HEK293 (cell line): Measurements from ENCODE around the gene MXI1.
A peak's percentile ranks its signal among the peaks of the same experiment; 100 is the strongest.

Experiments
- KLF10 ChIP-seq: fragments of 450-650 bp; IDR thresholded peaks from 2 replicates; pipeline ENCODE4 v1.5.1; 2018; ENCODE audit warnings: missing biosample characterization, mild to moderate bottlenecking, missing genetic modification characterization
- KLF17 ChIP-seq: fragments of 450-650 bp; formaldehyde crosslinking; IDR thresholded peaks from 2 replicates; pipeline ENCODE4 v1.5.1; 2016; ENCODE audit warnings: missing biosample characterization, missing genetic modification characterization
- OVOL3 ChIP-seq: fragments of 450-650 bp; formaldehyde crosslinking; IDR thresholded peaks from 2 replicates; pipeline ENCODE4 v1.5.1; 2016; ENCODE audit warnings: missing biosample characterization, missing genetic modification characterization
- PRDM1 ChIP-seq: fragments of 450-650 bp; formaldehyde crosslinking; IDR thresholded peaks from 2 replicates; pipeline ENCODE4; 2016; ENCODE audit warnings: missing biosample characterization, missing genetic modification characterization
- PRDM10 ChIP-seq: fragments of 450-650 bp; formaldehyde crosslinking; IDR thresholded peaks from 2 replicates; pipeline ENCODE4 v1.5.1; 2016; ENCODE audit warnings: missing biosample characterization, missing genetic modification characterization
- TCF7L2 ChIP-seq: IDR thresholded peaks from 2 replicates; pipeline ENCODE4 v1.6.1; 2011; ENCODE audit warnings: low read depth, mild to moderate bottlenecking, inconsistent platforms, low read length, moderate library complexity, borderline replicate concordance
- TRIM28 ChIP-seq: IDR thresholded peaks from 2 replicates; pipeline ENCODE4 v1.6.1; 2011; ENCODE audit warnings: low read length, control low read depth, borderline replicate concordance
- WT1 ChIP-seq: fragments of 450-650 bp; formaldehyde crosslinking; IDR thresholded peaks from 2 replicates; pipeline ENCODE4 v1.5.1; 2016; ENCODE audit warnings: missing biosample characterization, missing genetic modification characterization
- YY1 ChIP-seq: fragments of 450-650 bp; formaldehyde crosslinking; IDR thresholded peaks from 2 replicates; pipeline ENCODE4 v1.5.1; 2018; ENCODE audit warnings: missing biosample characterization, missing genetic modification characterization
- ZBTB17 ChIP-seq: fragments of 450-650 bp; formaldehyde crosslinking; IDR thresholded peaks from 2 replicates; pipeline ENCODE4 v1.5.1; 2016; ENCODE audit warnings: missing biosample characterization, missing genetic modification characterization
- ZNF10 ChIP-seq: fragments of 450-650 bp; formaldehyde crosslinking; IDR thresholded peaks from 2 replicates; pipeline ENCODE4 v1.5.1; 2017; ENCODE audit warnings: missing biosample characterization, missing genetic modification characterization
- ZNF184 ChIP-seq: fragments of 450-650 bp; IDR thresholded peaks from 2 replicates; pipeline ENCODE4 v1.5.1; 2018; ENCODE audit warnings: missing biosample characterization, mild to moderate bottlenecking, missing genetic modification characterization
- ZNF221 ChIP-seq: fragments of 450-650 bp; formaldehyde crosslinking; IDR thresholded peaks from 2 replicates; pipeline ENCODE4 v1.5.1; 2017; ENCODE audit warnings: missing biosample characterization, missing genetic modification characterization, borderline replicate concordance
- ZNF426 ChIP-seq: fragments of 450-650 bp; formaldehyde crosslinking; IDR thresholded peaks from 2 replicates; pipeline ENCODE4 v1.5.1; 2017; ENCODE audit warnings: missing biosample characterization, missing genetic modification characterization, mild to moderate bottlenecking, inconsistent platforms, moderate library complexity
- ZNF449 ChIP-seq: fragments of 450-650 bp; formaldehyde crosslinking; IDR thresholded peaks from 2 replicates; pipeline ENCODE4 v1.5.1; 2017; ENCODE audit warnings: missing biosample characterization, mild to moderate bottlenecking, missing genetic modification characterization, moderate library complexity
- ZNF544 ChIP-seq: fragments of 450-650 bp; formaldehyde crosslinking; IDR thresholded peaks from 2 replicates; pipeline ENCODE4 v1.5.0; 2017; ENCODE audit warnings: missing biosample characterization, missing genetic modification characterization
- ZNF558 ChIP-seq: fragments of 450-650 bp; formaldehyde crosslinking; IDR thresholded peaks from 2 replicates; pipeline ENCODE4 v1.5.1; 2016; ENCODE audit warnings: missing biosample characterization, missing genetic modification characterization
- ZNF560 ChIP-seq: fragments of 450-650 bp; formaldehyde crosslinking; IDR thresholded peaks from 2 replicates; pipeline ENCODE4 v1.5.1; 2017; ENCODE audit warnings: missing biosample characterization, missing genetic modification characterization, borderline replicate concordance
- ZNF768 ChIP-seq: fragments of 450-650 bp; formaldehyde crosslinking; IDR thresholded peaks from 2 replicates; pipeline ENCODE4 v1.5.1; 2018; ENCODE audit warnings: missing biosample characterization, mild to moderate bottlenecking, missing genetic modification characterization
- ZNF837 ChIP-seq: fragments of 450-650 bp; formaldehyde crosslinking; IDR thresholded peaks from 2 replicates; pipeline ENCODE4 v1.5.1; 2016; ENCODE audit warnings: missing biosample characterization, missing genetic modification characterization
- ZXDB ChIP-seq: fragments of 450-650 bp; formaldehyde crosslinking; IDR thresholded peaks from 2 replicates; pipeline ENCODE4 v1.5.1; 2016; ENCODE audit warnings: missing biosample characterization, missing genetic modification characterization
- TF ChIP-seq, protein P1 (sequence below): fragments of 450-650 bp; formaldehyde crosslinking; IDR thresholded peaks from 2 replicates; pipeline ENCODE4 v1.5.1; 2016; ENCODE audit warnings: missing biosample characterization, missing genetic modification characterization
- TF ChIP-seq, protein P2 (sequence below): fragments of 450-650 bp; formaldehyde crosslinking; IDR thresholded peaks from 2 replicates; pipeline ENCODE4 v1.5.1; 2016; ENCODE audit warnings: missing biosample characterization, missing genetic modification characterization
- TF ChIP-seq, protein P3 (sequence below): fragments of 450-650 bp; formaldehyde crosslinking; IDR thresholded peaks from 2 replicates; pipeline ENCODE4 v1.5.1; 2016; ENCODE audit warnings: missing biosample characterization, missing genetic modification characterization
- TF ChIP-seq, protein P4 (sequence below): fragments of 450-650 bp; formaldehyde crosslinking; IDR thresholded peaks from 2 replicates; pipeline ENCODE4 v1.5.1; 2016; ENCODE audit warnings: missing biosample characterization, missing genetic modification characterization
- TF ChIP-seq, protein P5 (sequence below): IDR thresholded peaks from 2 replicates; pipeline ENCODE4 v1.6.1; 2011; ENCODE audit warnings: mild to moderate bottlenecking, low read depth, low read length, borderline replicate concordance

MXI1 gene

GRCh38 chr10:110265573-110266193, 58.3 kb downstream of the MXI1 start (continued):
- TF ChIP-seq, protein P1, sequence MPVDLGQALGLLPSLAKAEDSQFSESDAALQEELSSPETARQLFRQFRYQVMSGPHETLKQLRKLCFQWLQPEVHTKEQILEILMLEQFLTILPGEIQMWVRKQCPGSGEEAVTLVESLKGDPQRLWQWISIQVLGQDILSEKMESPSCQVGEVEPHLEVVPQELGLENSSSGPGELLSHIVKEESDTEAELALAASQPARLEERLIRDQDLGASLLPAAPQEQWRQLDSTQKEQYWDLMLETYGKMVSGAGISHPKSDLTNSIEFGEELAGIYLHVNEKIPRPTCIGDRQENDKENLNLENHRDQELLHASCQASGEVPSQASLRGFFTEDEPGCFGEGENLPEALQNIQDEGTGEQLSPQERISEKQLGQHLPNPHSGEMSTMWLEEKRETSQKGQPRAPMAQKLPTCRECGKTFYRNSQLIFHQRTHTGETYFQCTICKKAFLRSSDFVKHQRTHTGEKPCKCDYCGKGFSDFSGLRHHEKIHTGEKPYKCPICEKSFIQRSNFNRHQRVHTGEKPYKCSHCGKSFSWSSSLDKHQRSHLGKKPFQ (tag by site-specific recombination), result 0 out of 2 replicates have a peak, but pooled peaks have one; percentile 12
- TF ChIP-seq OVOL3 (tag by site-specific recombination) (no peak), ZNF10 (tag by site-specific recombination) (no peak), TRIM28 (peak; percentile 62), ZNF558 (tag by site-specific recombination) (no peak), ZNF184 (tag by site-specific recombination) (no peak), ZNF449 (tag by site-specific recombination) (no peak), ZNF560 (tag by site-specific recombination) (no peak), ZNF426 (tag by site-specific recombination) (no peak), WT1 (tag by site-specific recombination) (peak; percentile 89), ZNF768 (tag by site-specific recombination) (no peak), ZNF837 (tag by site-specific recombination) (no peak), PRDM1 (tag by site-specific recombination) (0 out of 2 replicates have a peak, but pooled peaks have one; percentile 26), ZNF221 (no peak), ZNF544 (tag by site-specific recombination) (no peak), KLF17 (tag by site-specific recombination) (no peak), ZXDB (tag by site-specific recombination) (no peak), TCF7L2 (peak; percentile 67; the same call in 1 of the 2 replicates), PRDM10 (tag by site-specific recombination) (no peak), ZBTB17 (tag by site-specific recombination) (peak; percentile 48), YY1 (tag by site-specific recombination) (no peak), KLF10 (tag by site-specific recombination) (0 out of 2 replicates have a peak, but pooled peaks have one; percentile 11)
- TF ChIP-seq, protein P2, sequence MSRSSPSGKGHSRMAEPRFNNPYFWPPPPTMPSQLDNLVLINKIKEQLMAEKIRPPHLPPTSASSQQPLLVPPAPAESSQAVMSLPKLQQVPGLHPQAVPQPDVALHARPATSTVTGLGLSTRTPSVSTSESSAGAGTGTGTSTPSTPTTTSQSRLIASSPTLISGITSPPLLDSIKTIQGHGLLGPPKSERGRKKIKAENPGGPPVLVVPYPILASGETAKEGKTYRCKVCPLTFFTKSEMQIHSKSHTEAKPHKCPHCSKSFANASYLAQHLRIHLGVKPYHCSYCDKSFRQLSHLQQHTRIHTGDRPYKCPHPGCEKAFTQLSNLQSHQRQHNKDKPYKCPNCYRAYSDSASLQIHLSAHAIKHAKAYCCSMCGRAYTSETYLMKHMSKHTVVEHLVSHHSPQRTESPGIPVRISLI (tag by site-specific recombination), result no peak
- TF ChIP-seq, protein P3, sequence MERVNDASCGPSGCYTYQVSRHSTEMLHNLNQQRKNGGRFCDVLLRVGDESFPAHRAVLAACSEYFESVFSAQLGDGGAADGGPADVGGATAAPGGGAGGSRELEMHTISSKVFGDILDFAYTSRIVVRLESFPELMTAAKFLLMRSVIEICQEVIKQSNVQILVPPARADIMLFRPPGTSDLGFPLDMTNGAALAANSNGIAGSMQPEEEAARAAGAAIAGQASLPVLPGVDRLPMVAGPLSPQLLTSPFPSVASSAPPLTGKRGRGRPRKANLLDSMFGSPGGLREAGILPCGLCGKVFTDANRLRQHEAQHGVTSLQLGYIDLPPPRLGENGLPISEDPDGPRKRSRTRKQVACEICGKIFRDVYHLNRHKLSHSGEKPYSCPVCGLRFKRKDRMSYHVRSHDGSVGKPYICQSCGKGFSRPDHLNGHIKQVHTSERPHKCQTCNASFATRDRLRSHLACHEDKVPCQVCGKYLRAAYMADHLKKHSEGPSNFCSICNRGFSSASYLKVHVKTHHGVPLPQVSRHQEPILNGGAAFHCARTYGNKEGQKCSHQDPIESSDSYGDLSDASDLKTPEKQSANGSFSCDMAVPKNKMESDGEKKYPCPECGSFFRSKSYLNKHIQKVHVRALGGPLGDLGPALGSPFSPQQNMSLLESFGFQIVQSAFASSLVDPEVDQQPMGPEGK (tag by site-specific recombination), result no peak
- TF ChIP-seq, protein P4, sequence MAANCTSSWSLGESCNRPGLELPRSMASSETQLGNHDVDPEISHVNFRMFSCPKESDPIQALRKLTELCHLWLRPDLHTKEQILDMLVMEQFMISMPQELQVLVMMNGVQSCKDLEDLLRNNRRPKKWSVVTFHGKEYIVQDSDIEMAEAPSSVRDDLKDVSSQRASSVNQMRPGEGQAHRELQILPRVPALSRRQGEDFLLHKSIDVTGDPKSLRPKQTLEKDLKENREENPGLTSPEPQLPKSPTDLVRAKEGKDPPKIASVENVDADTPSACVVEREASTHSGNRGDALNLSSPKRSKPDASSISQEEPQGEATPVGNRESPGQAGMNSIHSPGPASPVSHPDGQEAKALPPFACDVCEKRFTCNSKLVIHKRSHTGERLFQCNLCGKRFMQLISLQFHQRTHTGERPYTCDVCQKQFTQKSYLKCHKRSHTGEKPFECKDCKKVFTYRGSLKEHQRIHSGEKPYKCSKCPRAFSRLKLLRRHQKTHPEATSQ (tag by site-specific recombination), result no peak
- TF ChIP-seq, protein P5, sequence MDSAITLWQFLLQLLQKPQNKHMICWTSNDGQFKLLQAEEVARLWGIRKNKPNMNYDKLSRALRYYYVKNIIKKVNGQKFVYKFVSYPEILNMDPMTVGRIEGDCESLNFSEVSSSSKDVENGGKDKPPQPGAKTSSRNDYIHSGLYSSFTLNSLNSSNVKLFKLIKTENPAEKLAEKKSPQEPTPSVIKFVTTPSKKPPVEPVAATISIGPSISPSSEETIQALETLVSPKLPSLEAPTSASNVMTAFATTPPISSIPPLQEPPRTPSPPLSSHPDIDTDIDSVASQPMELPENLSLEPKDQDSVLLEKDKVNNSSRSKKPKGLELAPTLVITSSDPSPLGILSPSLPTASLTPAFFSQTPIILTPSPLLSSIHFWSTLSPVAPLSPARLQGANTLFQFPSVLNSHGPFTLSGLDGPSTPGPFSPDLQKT, result no peak
